ENCODE results near the gene CLSTN3. TPM values are rescaled to one million over a fixed set of nuclear protein-coding genes. Genes with fewer than 3 reads are reported as not detected.
A peak's percentile ranks its signal among the peaks of the same experiment; 100 is the strongest.

CLSTN3 gene
- total and polyA plus RNA-seq, 2 of the 13 experiments (the other 11 are each of a cell fraction or from before 2014, with no cell fraction given), result 26.2 to 94.1 TPM

DNA sequence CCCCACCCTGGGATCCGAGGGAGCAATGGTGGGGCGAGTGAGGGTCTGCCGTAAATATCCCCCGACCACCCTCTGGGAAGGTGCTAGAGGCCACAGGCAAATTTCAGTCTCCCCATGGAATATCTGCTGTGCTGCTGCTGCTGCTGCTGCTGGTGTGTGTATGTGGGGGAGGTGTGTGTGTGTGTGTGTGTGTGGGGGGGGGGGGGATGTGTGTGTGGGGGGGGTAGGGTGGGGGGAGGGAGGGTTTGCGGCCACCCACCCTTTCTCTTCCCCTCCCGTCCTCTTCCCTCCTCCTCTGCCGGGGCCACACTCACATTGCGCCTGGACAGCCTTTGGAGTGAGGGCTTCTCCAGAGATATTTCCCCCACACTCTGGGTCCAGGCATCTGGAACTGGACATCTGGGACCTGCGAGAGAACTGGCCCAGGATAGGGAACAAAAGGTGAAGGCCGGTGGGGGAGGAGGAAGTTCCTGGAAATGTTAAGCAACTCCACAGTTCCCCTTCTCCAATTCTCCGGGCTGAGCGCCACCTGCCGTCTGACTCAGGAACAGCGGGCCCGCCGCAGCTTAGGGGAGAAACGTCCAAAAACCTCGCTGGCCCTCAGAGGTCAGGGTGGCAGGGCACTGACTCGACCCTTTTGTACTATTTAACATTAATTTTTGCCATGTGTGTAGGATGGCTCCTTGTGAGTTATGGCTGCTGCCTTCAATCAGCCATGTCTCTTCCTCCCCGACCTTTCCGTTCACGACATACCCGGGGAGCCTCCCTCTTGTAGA lies 21.2 kb upstream of the CLSTN3 start, which contains the start of gene C1RL (continued):
- TF ChIP-seq, protein P1, sequence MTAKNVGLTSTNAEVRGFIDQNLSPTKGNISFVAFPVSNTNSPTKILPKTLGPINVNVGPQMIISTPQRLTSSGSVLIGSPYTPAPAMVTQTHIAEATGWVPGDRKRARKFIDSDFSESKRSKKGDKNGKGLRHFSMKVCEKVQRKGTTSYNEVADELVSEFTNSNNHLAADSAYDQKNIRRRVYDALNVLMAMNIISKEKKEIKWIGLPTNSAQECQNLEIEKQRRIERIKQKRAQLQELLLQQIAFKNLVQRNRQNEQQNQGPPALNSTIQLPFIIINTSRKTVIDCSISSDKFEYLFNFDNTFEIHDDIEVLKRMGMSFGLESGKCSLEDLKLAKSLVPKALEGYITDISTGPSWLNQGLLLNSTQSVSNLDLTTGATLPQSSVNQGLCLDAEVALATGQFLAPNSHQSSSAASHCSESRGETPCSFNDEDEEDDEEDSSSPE (CRISPR knock-in tag; IDR thresholded peaks at IDR 0.05), result no peak
- 0 out of 2 replicates have a peak, but pooled peaks have one; percentile 6 for TF ChIP-seq KLF15 (CRISPR knock-in tag; IDR thresholded peaks at IDR 0.05; ENCODE audit: borderline replicate concordance)
- no peak for TF ChIP-seq ZNF260 (CRISPR knock-in tag; IDR thresholded peaks at IDR 0.05; ENCODE audit: borderline replicate concordance, low read depth)
- TF ChIP-seq ZNF30 (CRISPR knock-in tag; IDR thresholded peaks at IDR 0.05), result no peak
- TF ChIP-seq, protein P2, sequence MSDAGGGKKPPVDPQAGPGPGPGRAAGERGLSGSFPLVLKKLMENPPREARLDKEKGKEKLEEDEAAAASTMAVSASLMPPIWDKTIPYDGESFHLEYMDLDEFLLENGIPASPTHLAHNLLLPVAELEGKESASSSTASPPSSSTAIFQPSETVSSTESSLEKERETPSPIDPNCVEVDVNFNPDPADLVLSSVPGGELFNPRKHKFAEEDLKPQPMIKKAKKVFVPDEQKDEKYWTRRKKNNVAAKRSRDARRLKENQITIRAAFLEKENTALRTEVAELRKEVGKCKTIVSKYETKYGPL (CRISPR knock-in tag; IDR thresholded peaks at IDR 0.05), result no peak
- TF ChIP-seq, protein P3, sequence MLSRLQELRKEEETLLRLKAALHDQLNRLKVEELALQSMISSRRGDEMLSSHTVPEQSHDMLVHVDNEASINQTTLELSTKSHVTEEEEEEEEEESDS (CRISPR knock-in tag; IDR thresholded peaks at IDR 0.05; ENCODE audit: borderline replicate concordance), result no peak
- TF ChIP-seq NFKB2 (CRISPR knock-in tag; IDR thresholded peaks at IDR 0.05; ENCODE audit: borderline replicate concordance), result no peak; the same call in 1 of the 2 replicates
- no peak for TF ChIP-seq KDM4B (CRISPR knock-in tag; IDR thresholded peaks at IDR 0.05)
- TF ChIP-seq, protein P4, sequence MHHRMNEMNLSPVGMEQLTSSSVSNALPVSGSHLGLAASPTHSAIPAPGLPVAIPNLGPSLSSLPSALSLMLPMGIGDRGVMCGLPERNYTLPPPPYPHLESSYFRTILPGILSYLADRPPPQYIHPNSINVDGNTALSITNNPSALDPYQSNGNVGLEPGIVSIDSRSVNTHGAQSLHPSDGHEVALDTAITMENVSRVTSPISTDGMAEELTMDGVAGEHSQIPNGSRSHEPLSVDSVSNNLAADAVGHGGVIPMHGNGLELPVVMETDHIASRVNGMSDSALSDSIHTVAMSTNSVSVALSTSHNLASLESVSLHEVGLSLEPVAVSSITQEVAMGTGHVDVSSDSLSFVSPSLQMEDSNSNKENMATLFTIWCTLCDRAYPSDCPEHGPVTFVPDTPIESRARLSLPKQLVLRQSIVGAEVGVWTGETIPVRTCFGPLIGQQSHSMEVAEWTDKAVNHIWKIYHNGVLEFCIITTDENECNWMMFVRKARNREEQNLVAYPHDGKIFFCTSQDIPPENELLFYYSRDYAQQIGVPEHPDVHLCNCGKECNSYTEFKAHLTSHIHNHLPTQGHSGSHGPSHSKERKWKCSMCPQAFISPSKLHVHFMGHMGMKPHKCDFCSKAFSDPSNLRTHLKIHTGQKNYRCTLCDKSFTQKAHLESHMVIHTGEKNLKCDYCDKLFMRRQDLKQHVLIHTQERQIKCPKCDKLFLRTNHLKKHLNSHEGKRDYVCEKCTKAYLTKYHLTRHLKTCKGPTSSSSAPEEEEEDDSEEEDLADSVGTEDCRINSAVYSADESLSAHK (CRISPR knock-in tag; IDR thresholded peaks at IDR 0.05; ENCODE audit: borderline replicate concordance), result no peak
- TF ChIP-seq HNRNPH1 (optimal IDR thresholded peaks at IDR 0.05; ENCODE audit: low read depth, low read length), result no peak
- TF ChIP-seq ASH2L (IDR thresholded peaks at IDR 0.05; ENCODE audit: insufficient read length, low read depth, low read length), result peak; percentile 14
- TF ChIP-seq, protein P5, sequence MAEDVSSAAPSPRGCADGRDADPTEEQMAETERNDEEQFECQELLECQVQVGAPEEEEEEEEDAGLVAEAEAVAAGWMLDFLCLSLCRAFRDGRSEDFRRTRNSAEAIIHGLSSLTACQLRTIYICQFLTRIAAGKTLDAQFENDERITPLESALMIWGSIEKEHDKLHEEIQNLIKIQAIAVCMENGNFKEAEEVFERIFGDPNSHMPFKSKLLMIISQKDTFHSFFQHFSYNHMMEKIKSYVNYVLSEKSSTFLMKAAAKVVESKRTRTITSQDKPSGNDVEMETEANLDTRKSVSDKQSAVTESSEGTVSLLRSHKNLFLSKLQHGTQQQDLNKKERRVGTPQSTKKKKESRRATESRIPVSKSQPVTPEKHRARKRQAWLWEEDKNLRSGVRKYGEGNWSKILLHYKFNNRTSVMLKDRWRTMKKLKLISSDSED (CRISPR knock-in tag; IDR thresholded peaks at IDR 0.05), result no peak
- TF ChIP-seq HDAC6 (IDR thresholded peaks at IDR 0.05; ENCODE audit: low read depth, low read length), result no peak
- no peak for TF ChIP-seq NFYC (CRISPR knock-in tag; IDR thresholded peaks at IDR 0.05)
- TF ChIP-seq ZNF777 (CRISPR knock-in tag; IDR thresholded peaks at IDR 0.05), result peak; percentile 22; the same call in 1 of the 2 replicates
- no peak for TF ChIP-seq SAFB2 (CRISPR knock-in tag; IDR thresholded peaks at IDR 0.05; ENCODE audit: borderline replicate concordance, low read depth)
- TF ChIP-seq MEIS2 (CRISPR knock-in tag; IDR thresholded peaks at IDR 0.05), result 0 out of 2 replicates have a peak, but pooled peaks have one; percentile 22
- no peak for TF ChIP-seq DPF2 (CRISPR knock-in tag; IDR thresholded peaks at IDR 0.05; ENCODE audit: borderline replicate concordance, low read depth)
- no peak for TF ChIP-seq MATR3 (CRISPR knock-in tag; IDR thresholded peaks at IDR 0.05)
- TF ChIP-seq, protein P6, sequence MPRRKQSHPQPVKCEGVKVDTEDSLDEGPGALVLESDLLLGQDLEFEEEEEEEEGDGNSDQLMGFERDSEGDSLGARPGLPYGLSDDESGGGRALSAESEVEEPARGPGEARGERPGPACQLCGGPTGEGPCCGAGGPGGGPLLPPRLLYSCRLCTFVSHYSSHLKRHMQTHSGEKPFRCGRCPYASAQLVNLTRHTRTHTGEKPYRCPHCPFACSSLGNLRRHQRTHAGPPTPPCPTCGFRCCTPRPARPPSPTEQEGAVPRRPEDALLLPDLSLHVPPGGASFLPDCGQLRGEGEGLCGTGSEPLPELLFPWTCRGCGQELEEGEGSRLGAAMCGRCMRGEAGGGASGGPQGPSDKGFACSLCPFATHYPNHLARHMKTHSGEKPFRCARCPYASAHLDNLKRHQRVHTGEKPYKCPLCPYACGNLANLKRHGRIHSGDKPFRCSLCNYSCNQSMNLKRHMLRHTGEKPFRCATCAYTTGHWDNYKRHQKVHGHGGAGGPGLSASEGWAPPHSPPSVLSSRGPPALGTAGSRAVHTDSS (CRISPR knock-in tag; conservative IDR thresholded peaks at IDR 0.05), result no peak
- TF ChIP-seq ZNF12 (CRISPR knock-in tag; IDR thresholded peaks at IDR 0.05), result peak; percentile 74; the same call in 1 of the 2 replicates
- 0 out of 2 replicates have a peak, but pooled peaks have one; percentile 49 for TF ChIP-seq HDAC2 (CRISPR knock-in tag; IDR thresholded peaks at IDR 0.05)

Data from HepG2 (cell line).